IMR-90 (cell line): ENCODE data around the gene FGR. TPM values are rescaled to one million over a fixed set of nuclear protein-coding genes. Genes with fewer than 3 reads are reported as not detected.

Experiments
- ATAC-seq: fragments of 200-7000 bp; cut with Tn5 transposase; 2 replicates; pipeline ENCODE4 v1.9.1; 2020; ENCODE audit warnings: low read depth, mild to moderate bottlenecking, moderate library complexity
- BruUV-seq: library from RNA; stranded (reverse); fragments of 400-500 nt; replicated peaks from 2 replicates; lab custom pipeline; 2021; lab: Mats Ljungman, UMichigan
- CTCF ChIA-PET: fragments of 300-600 bp; formaldehyde crosslinking; extraction: SDS; loops from one replicate; lab custom pipeline; 2021; ENCODE audit warnings: antibody characterized with exemption; lab: Yijun Ruan, JAX
- POLR2A ChIA-PET: fragments of 300-600 bp; sonication (Branson Sonifier 250); formaldehyde crosslinking; loops from one replicate; lab custom pipeline; 2022; ENCODE audit warnings: antibody characterized with exemption; ENCODE audit not compliant: unreplicated experiment; lab: Charles Lee
- DNase-seq: peaks from one replicate; pipeline ENCODE4 v3.0.0; 2013
- H2AFZ ChIP-seq: replicated peaks from 2 replicates; pipeline ENCODE3; 2013; ENCODE audit warnings: low read length, mild to moderate bottlenecking; ENCODE audit not compliant: poor library complexity
- H2AK5ac ChIP-seq: 2 replicates; pipeline ENCODE4 v1.6.1; 2013; ENCODE audit warnings: low read depth, low read length, inconsistent platforms
- H2AK9ac ChIP-seq: replicated peaks from 2 replicates; pipeline ENCODE3; 2013; ENCODE audit warnings: mild to moderate bottlenecking, low read depth, low read length, moderate library complexity; ENCODE audit not compliant: poor library complexity
- H2BK120ac ChIP-seq: 2 replicates; pipeline ENCODE4 v1.6.1; 2013; ENCODE audit warnings: low read depth, low read length, inconsistent platforms
- H2BK15ac ChIP-seq: 3 replicates; pipeline ENCODE4 v1.6.1; 2013; ENCODE audit warnings: low read depth, low read length, inconsistent platforms
- H2BK20ac ChIP-seq: 2 replicates; pipeline ENCODE4 v1.6.1; 2013; ENCODE audit warnings: low read depth, mild to moderate bottlenecking, inconsistent platforms, low read length, moderate library complexity
- H2BK5ac ChIP-seq: 2 replicates; pipeline ENCODE4 v1.6.1; 2013; ENCODE audit warnings: mild to moderate bottlenecking, low read depth, low read length, inconsistent platforms; ENCODE audit not compliant: poor library complexity, severe bottlenecking
- H3K14ac ChIP-seq: replicated peaks from 2 replicates; pipeline ENCODE4 v1.6.1; 2013; ENCODE audit warnings: low read depth, low read length, inconsistent platforms
- H3K18ac ChIP-seq: 2 replicates; pipeline ENCODE4 v1.6.1; 2013; ENCODE audit warnings: low read depth, low read length, control low read depth
- H3K23ac ChIP-seq: 2 replicates; pipeline ENCODE4 v1.6.1; 2013; ENCODE audit warnings: low read depth, low read length, inconsistent platforms
- H3K27ac ChIP-seq: 2 replicates; pipeline ENCODE4 v1.5.1; 2013; ENCODE audit warnings: mild to moderate bottlenecking, control low read depth, low read length; ENCODE audit not compliant: insufficient read depth
- H3K27me3 ChIP-seq: 2 replicates; pipeline ENCODE4 v1.6.1; 2013; ENCODE audit warnings: low read length; ENCODE audit not compliant: control insufficient read depth, insufficient read depth
- H3K36me3 ChIP-seq: 2 replicates; pipeline ENCODE4 v1.6.1; 2013; ENCODE audit warnings: low read length, mixed read lengths; ENCODE audit not compliant: control insufficient read depth, insufficient read depth
- H3K4ac ChIP-seq: 2 replicates; pipeline ENCODE4 v1.6.1; 2013; ENCODE audit warnings: low read depth, low read length, inconsistent platforms
- H3K4me1 ChIP-seq: 2 replicates; pipeline ENCODE4 v1.6.1; 2013; ENCODE audit warnings: low read length, mixed read lengths; ENCODE audit not compliant: control insufficient read depth, insufficient read depth
- H3K4me2 ChIP-seq: 2 replicates; pipeline ENCODE4 v1.6.1; 2013; ENCODE audit warnings: low read depth, mild to moderate bottlenecking, control low read depth, low read length, moderate library complexity
- H3K4me3 ChIP-seq: 2 replicates; pipeline ENCODE4 v1.5.1; 2013; ENCODE audit warnings: low read depth, mild to moderate bottlenecking, control low read depth, low read length, moderate library complexity; ENCODE audit not compliant: insufficient read depth
- H3K56ac ChIP-seq: 2 replicates; pipeline ENCODE4 v1.6.1; 2013; ENCODE audit warnings: low read length, inconsistent platforms; ENCODE audit not compliant: insufficient read depth; ENCODE audit errors: extremely low read depth
- H3K79me1 ChIP-seq, 2 experiments: 2 replicates each; pipeline ENCODE4 v1.6.1; 2013; ENCODE audit warnings: low read length in 2 of 2, inconsistent platforms in 1 of 2, low read depth in 1 of 2
- H3K9ac ChIP-seq: 2 replicates; pipeline ENCODE4 v1.6.1; 2013; ENCODE audit warnings: low read depth, low read length, control low read depth
- H3K9me1 ChIP-seq: 2 replicates; pipeline ENCODE4 v1.6.1; 2013; ENCODE audit warnings: low read length, inconsistent platforms; ENCODE audit not compliant: insufficient read depth
- H3K9me3 ChIP-seq: 2 replicates; pipeline ENCODE4 v1.6.1; 2013; ENCODE audit warnings: low read length; ENCODE audit not compliant: control insufficient read depth, insufficient read depth
- H4K20me1 ChIP-seq: 2 replicates; pipeline ENCODE4 v1.6.1; 2013; ENCODE audit warnings: low read length, inconsistent platforms; ENCODE audit not compliant: insufficient read depth
- H4K5ac ChIP-seq: 2 replicates; pipeline ENCODE4 v1.6.1; 2013; ENCODE audit warnings: mild to moderate bottlenecking, low read depth, low read length, control low read depth
- H4K8ac ChIP-seq, 2 experiments: 2 replicates each; pipeline ENCODE4 v1.6.1; 2013; ENCODE audit warnings: low read depth in 2 of 2, low read length in 2 of 2, control low read depth in 1 of 2, inconsistent platforms in 1 of 2
- H4K91ac ChIP-seq: 2 replicates; pipeline ENCODE4 v1.6.1; 2013; ENCODE audit warnings: low read depth, low read length, inconsistent platforms; ENCODE audit not compliant: insufficient read depth
- BHLHE40 ChIP-seq: fragments of 150-350 bp; IDR thresholded peaks from 2 replicates; pipeline ENCODE4 v1.6.1; 2016; ENCODE audit warnings: mild to moderate bottlenecking, low read depth, low read length
- CEBPB ChIP-seq: IDR thresholded peaks from 2 replicates; pipeline ENCODE4 v1.6.1; 2012; ENCODE audit warnings: low read depth, low read length, improper control_type of control experiment
- CHD1 ChIP-seq: IDR thresholded peaks from 2 replicates; pipeline ENCODE4 v1.6.1; 2012; ENCODE audit warnings: low read depth, low read length, improper control_type of control experiment
- FOS ChIP-seq: fragments of 150-350 bp; IDR thresholded peaks from 2 replicates; pipeline ENCODE4 v1.6.1; 2016; ENCODE audit warnings: low read depth, low read length
- MAFK ChIP-seq: IDR thresholded peaks from 2 replicates; pipeline ENCODE4 v1.6.1; 2012; ENCODE audit warnings: low read depth, low read length, improper control_type of control experiment
- MAZ ChIP-seq: IDR thresholded peaks from 2 replicates; pipeline ENCODE4 v1.6.1; 2012; ENCODE audit warnings: low read depth, mild to moderate bottlenecking, low read length, improper control_type of control experiment, moderate library complexity, borderline replicate concordance
- MXI1 ChIP-seq: IDR thresholded peaks from 2 replicates; pipeline ENCODE4 v1.6.1; 2012; ENCODE audit warnings: low read depth, mild to moderate bottlenecking, low read length, moderate library complexity, borderline replicate concordance
- NFE2L2 ChIP-seq: fragments of 150-350 bp; IDR thresholded peaks from 2 replicates; pipeline ENCODE4 v1.6.1; 2016; ENCODE audit warnings: low read depth, mild to moderate bottlenecking, low read length
- POLR2A ChIP-seq: IDR thresholded peaks from 2 replicates; pipeline ENCODE4 v1.6.1; 2012; ENCODE audit warnings: mild to moderate bottlenecking, low read depth, low read length
- RAD21 ChIP-seq: IDR thresholded peaks from 2 replicates; pipeline ENCODE4 v1.6.1; 2012; ENCODE audit warnings: low read length, improper control_type of control experiment
- RCOR1 ChIP-seq: IDR thresholded peaks from 2 replicates; pipeline ENCODE4 v1.6.1; 2012; ENCODE audit warnings: mild to moderate bottlenecking, low read length, improper control_type of control experiment; ENCODE audit not compliant: insufficient replicate concordance
- RFX5 ChIP-seq: IDR thresholded peaks from 2 replicates; pipeline ENCODE4 v1.8.0; 2012; ENCODE audit warnings: low read depth, mild to moderate bottlenecking, low read length, moderate library complexity
- SMC3 ChIP-seq: fragments of 150-350 bp; IDR thresholded peaks from 2 replicates; pipeline ENCODE4 v1.6.1; 2016; ENCODE audit warnings: low read depth, mild to moderate bottlenecking, antibody characterized with exemption, low read length, moderate library complexity
- WGBS, 2 experiments: methylation state at CpG; one replicate each; pipeline versions ENCODE4 v1.1.5 to v1.1.7; 2013; ENCODE audit warnings: missing lambda C conversion rate in 2 of 2; ENCODE audit not compliant: insufficient read length in 1 of 2; ENCODE audit errors: extremely low coverage in 2 of 2; 5-methylcytosine and 5-hydroxymethylcytosine counted together
- dilution Hi-C: fragments of 300-500 bp; cut with HindIII; formaldehyde crosslinking; loops from one replicate; pipeline ENCODE4 v1.14.3; 2018; ENCODE audit warnings: low sequenced_read_pairs; ENCODE audit not compliant: unreplicated experiment
- in situ Hi-C: fragments of 300-500 bp; cut with MboI; formaldehyde crosslinking; loops from 3 replicates; pipeline ENCODE4 v1.14.3; 2019; ENCODE audit warnings: low sequenced_read_pairs, inconsistent platforms, mixed read lengths
- intact Hi-C: fragments of 100-400 bp; cut with micrococcal nuclease; formaldehyde crosslinking; loops from 2 replicates; pipeline ENCODE4 v1.10.0; 2022
- polyA plus RNA-seq, 3 experiments: library from polyadenylated mRNA; depleted of rRNA; stranded (reverse); fragments of >200 nt; gene quantifications; 2 replicates each; pipeline ENCODE4 v1.2.3, GENCODE V29; 2012; ENCODE audit warnings: low replicate concordance in 1 of 3
- total RNA-seq: library from RNA; depleted of rRNA; stranded (reverse); fragments of >200 nt; gene quantifications from 2 replicates; pipeline ENCODE4 v1.2.3, GENCODE V29; 2012
- TF ChIP-seq, protein P1 (sequence below): fragments of 150-350 bp; IDR thresholded peaks from 2 replicates; pipeline ENCODE4 v1.6.1; 2017; ENCODE audit warnings: mild to moderate bottlenecking, antibody characterized with exemption, low read length, low read depth
- TF ChIP-seq, protein P2 (sequence below): conservative IDR thresholded peaks from 2 replicates; pipeline ENCODE4 v1.5.1; 2012; ENCODE audit warnings: mild to moderate bottlenecking, low read depth, low read length, improper control_type of control experiment

Gene FGR
- total and polyA plus RNA-seq, 2 of the 4 experiments (the other 2 are of a cell fraction), result not detected

DNA sequence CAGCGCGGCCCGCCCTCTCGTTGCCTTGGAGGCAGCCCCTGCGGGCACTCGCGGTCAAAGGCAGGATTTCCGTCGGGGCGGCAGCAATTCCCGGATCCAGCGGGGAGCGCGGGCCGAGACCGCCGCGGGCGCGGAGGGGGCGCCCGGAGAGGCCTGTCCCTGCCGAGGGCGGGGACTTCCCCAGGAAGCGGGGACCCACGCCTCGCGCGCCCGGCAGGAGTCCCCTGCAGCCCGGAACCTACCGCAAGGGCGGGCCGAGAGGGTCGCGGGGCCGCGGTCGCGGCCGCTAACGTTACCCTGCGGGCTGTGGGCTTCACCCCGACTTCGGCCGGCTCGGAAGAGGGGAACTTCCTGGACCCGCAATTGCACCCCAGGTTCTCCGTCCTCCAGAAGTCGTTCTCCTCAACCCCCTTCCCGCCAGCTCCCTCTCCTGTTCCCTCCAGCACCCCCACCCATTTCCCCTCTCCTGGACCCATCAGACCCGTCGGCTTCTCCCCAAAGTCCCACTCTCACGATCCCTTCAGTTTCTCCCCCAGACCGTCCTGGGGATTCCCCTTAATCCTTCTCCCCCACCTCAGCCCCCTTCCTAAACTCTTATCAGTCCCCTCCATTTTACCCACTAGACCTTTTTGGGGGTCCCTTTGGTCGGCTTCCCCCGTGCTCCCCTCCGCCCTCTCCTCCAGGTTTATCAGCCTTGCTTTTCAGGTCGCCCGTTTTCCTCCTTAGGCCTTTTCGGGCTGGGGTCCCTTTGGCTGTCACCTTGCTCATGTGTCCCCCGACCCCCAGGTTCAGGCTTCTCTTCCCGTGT lies 604 bp downstream of the FGR start:
- no peak overlapping the region for H2BK120ac ChIP-seq
- H3K9ac ChIP-seq, result no peak overlapping the region
- H3K4me3 ChIP-seq, result peak overlapping the region; percentile 2; the same call in 1 of the 2 replicates
- 11% methylated on average over 27 of the region's 63 CpGs; no CpG with 5 or more reads in 1 of the 2 experiments for WGBS, 2 experiments
- H2BK5ac ChIP-seq, result no peak overlapping the region
- peak overlapping the region; percentile 55 for H2AK9ac ChIP-seq
- H4K91ac ChIP-seq, result no peak overlapping the region
- H3K18ac ChIP-seq, result no peak overlapping the region
- no peaks in the 10 kb centered on the region for H3K4me1 ChIP-seq
- H2AK5ac ChIP-seq, result no peak overlapping the region
- H3K9me3 ChIP-seq, result no peaks in the 10 kb centered on the region
- no peaks in the 10 kb centered on the region for H3K9me1 ChIP-seq
- no peak overlapping the region for H2BK15ac ChIP-seq
- no TSS peak for BruUV-seq
- H3K27me3 ChIP-seq, result peaks cover 52% of the 10 kb centered on the region
- no peaks in the 10 kb centered on the region for H3K36me3 ChIP-seq
- peak overlapping the region; percentile 85 for H2AFZ ChIP-seq
- no peaks in the 10 kb centered on the region for H3K79me1 ChIP-seq
- H4K20me1 ChIP-seq, result no peaks in the 10 kb centered on the region
- in situ Hi-C loops (no loop called here), dilution Hi-C loops (no loop called here), intact Hi-C loops (no loop called here)
- CTCF ChIA-PET, result no interaction called here
- no peak overlapping the region; the same call in 1 of the 2 replicates for H3K4me2 ChIP-seq
- H3K56ac ChIP-seq, result no peak overlapping the region
- POLR2A ChIA-PET, result no interaction called here
- no peak overlapping the region for H3K27ac ChIP-seq
- no peak overlapping the region for H4K5ac ChIP-seq
- H3K23ac ChIP-seq, result no peak overlapping the region; the same call in 1 of the 2 replicates
- H3K14ac ChIP-seq, result no peak overlapping the region
- no peak overlapping the region for H4K8ac ChIP-seq
- H2BK20ac ChIP-seq, result no peak overlapping the region
- peak; percentile 48 for ATAC-seq
- no peak for DNase-seq
- no peak overlapping the region for H3K4ac ChIP-seq
- TF ChIP-seq MAFK (no peak), FOS (no peak), CHD1 (no peak), MAZ (no peak), RFX5 (no peak), RAD21 (no peak), MXI1 (no peak), RCOR1 (no peak), POLR2A (no peak), CEBPB (no peak), NFE2L2 (no peak), SMC3 (no peak), BHLHE40 (no peak)
- TF ChIP-seq, protein P1, sequence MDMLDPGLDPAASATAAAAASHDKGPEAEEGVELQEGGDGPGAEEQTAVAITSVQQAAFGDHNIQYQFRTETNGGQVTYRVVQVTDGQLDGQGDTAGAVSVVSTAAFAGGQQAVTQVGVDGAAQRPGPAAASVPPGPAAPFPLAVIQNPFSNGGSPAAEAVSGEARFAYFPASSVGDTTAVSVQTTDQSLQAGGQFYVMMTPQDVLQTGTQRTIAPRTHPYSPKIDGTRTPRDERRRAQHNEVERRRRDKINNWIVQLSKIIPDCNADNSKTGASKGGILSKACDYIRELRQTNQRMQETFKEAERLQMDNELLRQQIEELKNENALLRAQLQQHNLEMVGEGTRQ, result no peak
- TF ChIP-seq, protein P2, sequence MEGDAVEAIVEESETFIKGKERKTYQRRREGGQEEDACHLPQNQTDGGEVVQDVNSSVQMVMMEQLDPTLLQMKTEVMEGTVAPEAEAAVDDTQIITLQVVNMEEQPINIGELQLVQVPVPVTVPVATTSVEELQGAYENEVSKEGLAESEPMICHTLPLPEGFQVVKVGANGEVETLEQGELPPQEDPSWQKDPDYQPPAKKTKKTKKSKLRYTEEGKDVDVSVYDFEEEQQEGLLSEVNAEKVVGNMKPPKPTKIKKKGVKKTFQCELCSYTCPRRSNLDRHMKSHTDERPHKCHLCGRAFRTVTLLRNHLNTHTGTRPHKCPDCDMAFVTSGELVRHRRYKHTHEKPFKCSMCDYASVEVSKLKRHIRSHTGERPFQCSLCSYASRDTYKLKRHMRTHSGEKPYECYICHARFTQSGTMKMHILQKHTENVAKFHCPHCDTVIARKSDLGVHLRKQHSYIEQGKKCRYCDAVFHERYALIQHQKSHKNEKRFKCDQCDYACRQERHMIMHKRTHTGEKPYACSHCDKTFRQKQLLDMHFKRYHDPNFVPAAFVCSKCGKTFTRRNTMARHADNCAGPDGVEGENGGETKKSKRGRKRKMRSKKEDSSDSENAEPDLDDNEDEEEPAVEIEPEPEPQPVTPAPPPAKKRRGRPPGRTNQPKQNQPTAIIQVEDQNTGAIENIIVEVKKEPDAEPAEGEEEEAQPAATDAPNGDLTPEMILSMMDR, result no peak
